Mesendoderm (in vitro differentiated cells): Measurements from ENCODE around the gene KCNJ12.
"Not testable (repeated sequence)": the region's sequence is repeated elsewhere in the genome, so short reads cannot be mapped to it uniquely, and the experiment has no call there.

Experiments
- DNase-seq: peaks from one replicate; pipeline ENCODE4 v3.0.0; 2013
- H2AK5ac ChIP-seq: 2 replicates; pipeline ENCODE4 v1.6.1; 2013; ENCODE audit warnings: low read length, inconsistent platforms
- H2BK120ac ChIP-seq: 2 replicates; pipeline ENCODE4 v1.6.1; 2013; ENCODE audit warnings: low read depth, mild to moderate bottlenecking, low read length, moderate library complexity, mixed read lengths
- H2BK15ac ChIP-seq: replicated peaks from 2 replicates; pipeline ENCODE4 v1.6.1; 2013; ENCODE audit warnings: low read depth, mild to moderate bottlenecking, moderate library complexity
- H2BK5ac ChIP-seq: 2 replicates; pipeline ENCODE4 v1.6.1; 2013; ENCODE audit warnings: low read length, inconsistent platforms
- H3K18ac ChIP-seq: 2 replicates; pipeline ENCODE4 v1.6.1; 2013; ENCODE audit warnings: mild to moderate bottlenecking, low read length, mixed read lengths
- H3K23ac ChIP-seq: one replicate; pipeline ENCODE4 v1.6.1; 2013; ENCODE audit warnings: low read length
- H3K27ac ChIP-seq: 2 replicates; pipeline ENCODE4 v1.5.1; 2013; ENCODE audit warnings: low read depth, mild to moderate bottlenecking, inconsistent platforms, low read length, moderate library complexity
- H3K27me3 ChIP-seq: 2 replicates; pipeline ENCODE4 v1.6.1; 2013; ENCODE audit warnings: low read length, control low read depth, mild to moderate bottlenecking, inconsistent platforms; ENCODE audit not compliant: insufficient read depth, poor library complexity
- H3K36me3 ChIP-seq: 2 replicates; pipeline ENCODE4 v1.6.1; 2013; ENCODE audit warnings: low read length, inconsistent platforms; ENCODE audit not compliant: control insufficient read depth, insufficient read depth
- H3K4ac ChIP-seq: one replicate; pipeline ENCODE4 v1.6.1; 2013; ENCODE audit warnings: low read depth, mild to moderate bottlenecking, low read length, moderate library complexity
- H3K4me1 ChIP-seq: 2 replicates; pipeline ENCODE4 v1.6.1; 2013; ENCODE audit warnings: low read depth, low read length, inconsistent platforms; ENCODE audit not compliant: control insufficient read depth
- H3K4me2 ChIP-seq: 2 replicates; pipeline ENCODE4 v1.6.1; 2013; ENCODE audit warnings: low read length
- H3K4me3 ChIP-seq: 2 replicates; pipeline ENCODE4 v1.5.1; 2013; ENCODE audit warnings: mild to moderate bottlenecking, low read length
- H3K56ac ChIP-seq: one replicate; pipeline ENCODE4 v1.6.1; 2013; ENCODE audit warnings: low read length
- H3K79me1 ChIP-seq: 2 replicates; pipeline ENCODE4 v1.6.1; 2013; ENCODE audit warnings: low read length, inconsistent platforms
- H3K79me2 ChIP-seq: 2 replicates; pipeline ENCODE4 v1.6.1; 2013; ENCODE audit warnings: mild to moderate bottlenecking, low read length; ENCODE audit not compliant: control insufficient read depth, insufficient read depth
- H3K9ac ChIP-seq: 2 replicates; pipeline ENCODE4 v1.6.1; 2013; ENCODE audit warnings: low read length, inconsistent platforms
- H4K5ac ChIP-seq: one replicate; pipeline ENCODE4 v1.6.1; 2013; ENCODE audit warnings: low read length
- H4K8ac ChIP-seq: one replicate; pipeline ENCODE4 v1.6.1; 2013; ENCODE audit warnings: low read depth, mild to moderate bottlenecking, control low read depth, low read length, moderate library complexity
- WGBS: extraction: QIAGEN DNeasy Blood & Tissue Kit; methylation state at CpG from one replicate; pipeline ENCODE4 v1.1.7; 2013; ENCODE audit warnings: low lambda C conversion rate, missing lambda C conversion rate; ENCODE audit not compliant: insufficient coverage; ENCODE audit errors: extremely low coverage; 5-methylcytosine and 5-hydroxymethylcytosine counted together

The KCNJ12 gene

GRCh38 chr17:21337981-21338625 lies 38.1 kb upstream of the KCNJ12 start:
- not testable (repeated sequence) for H3K18ac ChIP-seq

GRCh38 chr17:21339011-21339410 lies 37.1 kb upstream of the KCNJ12 start:
- Histone ChIP-seq H3K23ac (no peak overlapping the region), H2BK120ac (no peak overlapping the region), H3K4ac (no peak overlapping the region), H2BK5ac (no peak overlapping the region), H2AK5ac (no peak overlapping the region), H3K9ac (no peak overlapping the region), H4K8ac (no peak overlapping the region), H3K79me2 (no peaks in the 10 kb centered on the region), H3K79me1 (no peaks in the 10 kb centered on the region), H3K18ac (no peak overlapping the region), H3K4me2 (no peak overlapping the region), H3K4me1 (no peaks in the 10 kb centered on the region), H3K36me3 (no peaks in the 10 kb centered on the region), H3K27ac (no peak overlapping the region), H3K27me3 (no peaks in the 10 kb centered on the region), H4K5ac (no peak overlapping the region), H3K56ac (no peak overlapping the region), H3K4me3 (no peak overlapping the region), H2BK15ac (no peak overlapping the region)
- DNase-seq, result no peak
- no CpG with 5 or more reads among the region's 7 CpGs for WGBS

More at GRCh38 chr17:21337981-21338625, 38.1 kb upstream of the KCNJ12 start:
- not testable (repeated sequence) for H3K4ac ChIP-seq, H3K4me1 ChIP-seq, H2AK5ac ChIP-seq, H3K27ac ChIP-seq, H4K5ac ChIP-seq, H3K56ac ChIP-seq, H3K27me3 ChIP-seq, H3K79me2 ChIP-seq, H3K23ac ChIP-seq, H3K79me1 ChIP-seq, H3K4me3 ChIP-seq, DNase-seq, H2BK120ac ChIP-seq, H2BK15ac ChIP-seq, H3K36me3 ChIP-seq, H3K9ac ChIP-seq, H3K4me2 ChIP-seq, H4K8ac ChIP-seq, H2BK5ac ChIP-seq
- WGBS, result no CpG with 5 or more reads among the region's 8 CpGs

GRCh38 chr17:21339571-21339970 lies 36.6 kb upstream of the KCNJ12 start:
- not testable (repeated sequence) for H3K27me3 ChIP-seq, H3K4me1 ChIP-seq, H3K4me2 ChIP-seq, H3K36me3 ChIP-seq, H3K18ac ChIP-seq, DNase-seq, H3K4me3 ChIP-seq, H4K5ac ChIP-seq, H2BK15ac ChIP-seq, H3K4ac ChIP-seq, H3K79me1 ChIP-seq, H2AK5ac ChIP-seq, H3K56ac ChIP-seq, H3K27ac ChIP-seq, H3K23ac ChIP-seq, H2BK120ac ChIP-seq, H4K8ac ChIP-seq, H2BK5ac ChIP-seq, H3K79me2 ChIP-seq, H3K9ac ChIP-seq
- no CpG with 5 or more reads among the region's 11 CpGs for WGBS

- no CpG with 5 or more reads among the region's 6 CpGs for WGBS
- not testable (repeated sequence) for H3K79me1 ChIP-seq, H3K4me1 ChIP-seq, DNase-seq, H3K9ac ChIP-seq, H3K79me2 ChIP-seq, H3K27ac ChIP-seq, H2BK5ac ChIP-seq, H3K4me2 ChIP-seq, H2BK15ac ChIP-seq, H3K23ac ChIP-seq, H3K4me3 ChIP-seq, H3K56ac ChIP-seq, H3K27me3 ChIP-seq, H2BK120ac ChIP-seq, H3K36me3 ChIP-seq, H2AK5ac ChIP-seq, H4K5ac ChIP-seq, H3K4ac ChIP-seq, H4K8ac ChIP-seq, H3K18ac ChIP-seq
Measured at GRCh38 chr17:21340407-21340806, 35.8 kb upstream of the KCNJ12 start.

GRCh38 chr17:21341279-21341678 lies 34.9 kb upstream of the KCNJ12 start:
- not testable (repeated sequence) for H3K79me1 ChIP-seq, H3K4me2 ChIP-seq, H2BK15ac ChIP-seq, H3K79me2 ChIP-seq, H3K27me3 ChIP-seq, H2AK5ac ChIP-seq, H4K8ac ChIP-seq, H3K9ac ChIP-seq, H3K36me3 ChIP-seq, H3K4ac ChIP-seq, DNase-seq, H2BK120ac ChIP-seq, H3K27ac ChIP-seq, H3K23ac ChIP-seq, H2BK5ac ChIP-seq, H3K18ac ChIP-seq, H4K5ac ChIP-seq, H3K4me3 ChIP-seq, H3K56ac ChIP-seq, H3K4me1 ChIP-seq
- no CpG with 5 or more reads among the region's 4 CpGs for WGBS

GRCh38 chr17:21341925-21342540 lies 34.1 kb upstream of the KCNJ12 start:
- not testable (repeated sequence) for DNase-seq, H2AK5ac ChIP-seq

More at GRCh38 chr17:21341925-21342540, 34.1 kb upstream of the KCNJ12 start:
- H3K79me2 ChIP-seq, H2BK15ac ChIP-seq, H3K4ac ChIP-seq, H4K5ac ChIP-seq, H3K4me3 ChIP-seq, H3K18ac ChIP-seq, H3K4me2 ChIP-seq, H3K27me3 ChIP-seq, H3K9ac ChIP-seq, H4K8ac ChIP-seq, H3K27ac ChIP-seq, H3K4me1 ChIP-seq, H3K23ac ChIP-seq, H3K36me3 ChIP-seq, H3K56ac ChIP-seq, H2BK120ac ChIP-seq, H2BK5ac ChIP-seq, H3K79me1 ChIP-seq: not testable (repeated sequence)
- WGBS, result no CpG with 5 or more reads among the region's 8 CpGs
